DMS 273 treated with DMSO at 0.1 percent for 48 hours (cell line): ENCODE results near the gene ADGRD2.

Experiments used
- DNase-seq: peaks from one replicate; lab custom pipeline; 2025; lab: John Stamatoyannopoulos, UW

The ADGRD2 gene

GRCh38 chr9:124480621-124480981 is 30.4 kb downstream of the ADGRD2 start:
- no peak for DNase-seq

GRCh38 chr9:124481115-124481514 is 30.9 kb downstream of the ADGRD2 start:
- no peak for DNase-seq

DNA sequence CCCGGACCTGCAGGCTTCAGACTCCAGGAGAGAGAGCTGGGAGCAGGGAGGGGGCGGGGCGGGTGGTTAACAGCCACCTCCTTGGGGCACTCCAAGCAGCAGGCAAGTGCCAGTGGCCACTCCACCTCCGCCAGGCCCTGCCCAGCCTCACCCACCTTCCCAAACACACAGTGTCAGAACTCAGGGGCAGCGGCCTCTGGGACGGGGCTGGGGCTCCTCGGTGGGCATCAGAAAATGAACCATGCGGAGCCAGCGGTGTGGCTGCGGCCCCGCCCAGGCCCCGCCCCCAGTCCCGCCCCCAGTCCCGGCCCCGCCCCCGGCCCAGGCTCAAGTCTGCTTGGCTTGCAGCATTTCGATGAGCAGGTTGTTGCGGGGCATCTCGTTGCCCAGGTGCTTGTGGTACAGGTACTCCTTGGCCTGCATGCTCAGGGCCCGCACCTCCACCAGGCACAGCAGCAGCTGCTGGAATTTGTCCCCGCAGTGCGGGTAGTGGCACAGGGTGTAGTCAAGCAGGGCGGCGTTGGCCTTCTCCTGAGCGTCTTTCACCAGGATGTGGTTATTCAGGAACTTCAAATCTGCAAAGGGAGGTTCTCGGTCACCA is 32.3 kb downstream of the ADGRD2 start:
- DNase-seq = no peak

- no peak for DNase-seq
These were observed 33.2 kb downstream of the ADGRD2 start for GRCh38 chr9:124483481-124483880.

DNA sequence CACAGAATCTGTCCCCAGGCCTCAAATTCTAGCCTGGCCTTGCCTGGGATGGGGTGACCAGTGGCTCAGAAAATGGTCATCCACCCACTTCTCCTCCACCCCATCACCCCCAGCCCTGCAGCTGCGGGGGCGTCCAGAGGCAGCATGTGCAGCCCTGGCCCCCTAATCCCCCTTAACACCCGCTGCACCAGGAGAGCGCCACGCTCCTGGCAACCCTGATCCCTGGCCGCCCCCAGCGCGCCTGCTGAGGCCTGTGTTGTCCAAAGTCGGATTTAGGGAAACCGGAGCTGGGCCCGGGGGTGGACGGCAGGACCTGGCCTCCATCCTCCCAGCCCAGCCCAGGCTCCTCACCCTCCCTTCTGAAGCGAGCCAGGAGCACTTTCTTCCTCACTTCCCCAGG is 35.0 kb downstream of the ADGRD2 start:
- no peak for DNase-seq

GRCh38 chr9:124485936-124486335 is 35.7 kb downstream of the ADGRD2 start:
- DNase-seq = no peak

GRCh38 chr9:124486778-124487259 is 36.6 kb downstream of the ADGRD2 start:
- no peak for DNase-seq

GRCh38 chr9:124487260-124488182 is 37.3 kb downstream of the ADGRD2 start:
- DNase-seq = no peak

- DNase-seq = no peak
These were observed 38.5 kb downstream of the ADGRD2 start for GRCh38 chr9:124488641-124489210.

DNA sequence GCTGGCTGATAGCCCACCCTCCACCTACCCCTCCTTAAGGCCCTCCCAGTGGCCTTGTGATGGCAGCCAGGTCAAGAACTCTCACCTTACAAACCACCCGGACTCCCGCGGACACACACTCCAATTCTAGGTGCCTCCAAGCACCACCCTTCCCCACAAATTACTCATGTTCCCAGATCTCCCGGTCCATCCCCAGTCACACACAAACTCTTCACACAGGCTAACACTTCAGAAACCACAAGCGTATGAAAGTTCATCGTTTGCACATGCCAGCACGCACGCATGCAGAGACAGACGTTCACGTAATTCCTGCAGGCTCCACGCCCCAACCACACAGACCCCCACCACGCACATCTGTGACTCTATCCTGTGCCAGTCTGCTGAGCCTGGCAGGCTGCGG is 39.0 kb downstream of the ADGRD2 start:
- DNase-seq = no peak

GRCh38 chr9:124490004-124490403 is 39.8 kb downstream of the ADGRD2 start:
- DNase-seq = no peak

DNA sequence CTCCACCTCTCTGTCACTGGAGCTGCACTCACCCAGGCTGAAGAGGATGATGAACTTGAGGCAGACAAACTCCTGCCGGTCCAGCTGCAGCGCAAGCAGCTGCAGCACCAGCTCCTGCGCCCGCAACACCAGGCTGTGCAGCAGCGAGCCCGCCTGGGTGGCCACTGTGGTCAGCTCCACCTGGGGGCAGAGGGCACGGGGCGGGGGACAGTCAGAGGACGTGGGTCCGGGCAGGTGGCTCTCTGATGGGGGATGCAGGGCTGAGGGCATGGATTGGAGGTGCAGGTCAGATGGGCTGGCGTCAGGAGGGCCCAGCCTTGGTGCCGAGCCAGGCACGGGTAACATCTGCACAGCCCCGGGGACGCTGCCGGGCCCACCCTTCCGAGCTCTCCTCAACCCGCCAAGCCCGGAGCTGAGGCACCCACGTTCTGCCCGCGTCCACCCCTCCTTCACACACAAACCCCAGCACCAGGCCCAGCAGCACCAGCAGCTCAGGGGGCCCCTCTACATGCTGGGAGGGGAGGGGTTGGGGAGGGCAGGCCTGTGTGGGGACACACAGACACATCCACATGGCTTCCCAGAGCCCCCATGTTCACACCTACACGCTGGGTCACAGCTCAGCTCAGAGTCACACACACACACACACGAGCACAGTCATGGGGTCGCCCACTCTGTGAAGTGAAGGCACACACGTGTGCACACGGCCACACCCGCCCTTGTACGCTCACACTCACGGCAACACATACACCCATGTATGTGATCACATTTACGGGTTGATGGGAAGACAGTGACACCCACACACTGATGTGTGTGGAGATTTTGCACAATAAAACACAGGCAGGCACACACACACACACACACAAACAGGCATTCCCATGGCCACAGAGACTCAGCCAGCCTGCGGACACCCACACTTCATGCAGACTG is 41.1 kb downstream of the ADGRD2 start:
- no peak for DNase-seq

DNA sequence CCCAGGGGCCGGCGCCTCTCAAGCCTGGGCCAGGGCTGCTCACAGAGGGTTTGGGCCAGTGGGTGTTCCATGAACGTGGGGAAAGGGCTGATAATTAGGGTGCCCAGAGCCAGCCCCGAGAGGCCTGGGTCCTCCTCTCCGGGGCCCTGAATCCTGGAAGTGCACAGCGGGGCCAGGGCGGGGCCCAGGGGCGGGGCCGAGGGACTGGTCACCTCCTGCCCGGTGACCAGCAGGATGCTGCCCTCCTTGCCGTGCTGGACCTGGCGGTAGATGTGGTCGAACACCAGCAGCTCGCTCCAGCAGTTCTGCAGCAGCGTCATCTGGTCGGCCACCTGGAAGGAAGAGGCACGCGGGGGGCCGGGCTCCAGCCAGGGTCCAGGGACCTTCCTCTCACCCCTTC is 42.6 kb downstream of the ADGRD2 start:
- no peak for DNase-seq

DNA sequence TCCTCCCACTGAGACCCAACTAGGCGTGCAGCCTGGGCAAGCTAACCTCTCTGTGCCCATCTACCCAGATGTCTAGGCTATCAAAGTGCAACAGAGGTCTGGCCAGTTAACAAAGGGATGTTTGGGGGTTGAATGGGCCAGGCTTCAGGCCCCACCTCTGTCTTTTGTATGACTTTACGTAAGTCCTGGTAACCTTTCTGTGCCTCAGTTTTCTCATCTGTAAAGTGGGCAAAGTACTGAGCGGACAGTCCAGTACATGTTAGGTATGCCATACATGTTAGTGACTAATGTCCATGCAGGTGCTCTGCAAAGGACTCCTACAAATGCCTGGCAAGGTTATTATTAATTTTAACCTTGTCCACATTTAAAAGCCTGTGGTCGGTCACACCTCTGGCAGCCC is 43.0 kb downstream of the ADGRD2 start:
- no peak for DNase-seq

DNA sequence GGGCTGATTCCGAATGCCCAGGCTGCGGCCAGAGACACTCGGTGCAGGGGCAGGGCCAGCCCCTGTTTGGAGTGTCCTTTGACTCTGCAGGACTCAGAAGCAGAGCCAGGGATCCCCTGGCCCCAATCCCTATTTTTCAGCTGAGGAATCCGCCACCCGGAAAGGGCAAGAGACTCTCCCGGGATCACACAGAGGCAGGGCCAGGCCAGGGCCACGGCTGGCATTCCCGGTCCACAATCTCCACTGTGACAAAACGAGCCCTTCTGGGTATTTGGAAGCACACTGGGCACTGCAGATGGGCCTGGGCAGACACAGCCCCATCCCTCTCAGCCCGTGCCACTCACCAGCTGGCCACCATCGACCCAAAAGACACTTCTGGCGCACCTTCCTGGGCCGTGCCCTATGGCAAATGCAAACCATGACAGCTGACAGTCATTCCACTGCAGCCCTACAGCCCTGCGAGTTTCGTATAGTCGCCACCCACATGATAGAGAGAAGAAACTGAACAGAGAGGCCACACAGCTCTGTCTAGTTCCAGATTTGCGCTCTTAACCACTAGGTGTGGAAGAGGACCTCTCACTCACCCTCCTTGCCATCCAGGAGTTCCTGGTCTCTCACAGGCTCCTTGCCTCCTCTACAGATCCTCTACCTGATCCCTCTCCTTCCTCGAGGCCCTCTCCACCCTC is 43.7 kb downstream of the ADGRD2 start:
- no peak for DNase-seq

- DNase-seq = no peak
These were observed 45.1 kb downstream of the ADGRD2 start for GRCh38 chr9:124495126-124496074.

DNA sequence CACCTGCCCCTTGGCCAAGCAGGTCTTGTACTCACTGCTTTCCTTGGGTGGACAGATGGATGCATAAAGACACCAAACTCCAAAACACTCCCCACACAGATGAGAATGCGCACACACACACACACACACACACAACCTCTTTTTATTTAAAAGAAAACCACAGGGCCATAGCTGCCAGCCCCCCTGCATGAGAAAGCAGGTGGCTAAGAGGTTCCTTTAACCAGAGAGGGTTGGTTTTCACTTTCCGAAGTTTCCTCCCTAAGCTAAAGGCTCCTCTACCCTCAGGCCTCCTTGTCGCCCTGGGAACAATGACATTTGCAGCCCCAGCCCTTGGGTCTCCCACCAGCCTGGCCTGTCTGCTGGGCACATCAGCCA is 45.8 kb downstream of the ADGRD2 start:
- DNase-seq = no peak

GRCh38 chr9:124496463-124496862 is 46.2 kb downstream of the ADGRD2 start:
- DNase-seq = no peak

- no peak for DNase-seq
These were observed 47.2 kb downstream of the ADGRD2 start for GRCh38 chr9:124497441-124497840.

DNA sequence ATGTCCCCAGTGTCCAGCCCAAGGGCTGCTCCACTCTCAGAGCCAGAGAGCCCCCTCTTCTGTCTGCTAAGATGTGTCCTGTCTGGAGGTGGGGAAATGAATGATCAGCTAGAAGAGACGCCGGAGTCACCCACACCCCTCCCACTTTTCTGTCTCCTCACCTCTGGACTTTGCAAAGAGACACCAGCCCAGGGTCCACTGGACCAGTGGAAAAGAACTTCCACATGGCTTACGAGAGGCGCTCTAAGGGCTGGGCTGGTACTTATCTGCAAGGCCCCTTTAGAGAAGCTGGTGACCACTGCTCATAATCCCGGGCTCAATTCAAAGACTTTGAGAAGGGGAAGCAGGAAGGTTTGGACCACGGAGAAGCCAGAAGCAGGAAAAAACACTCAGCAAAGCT is 47.8 kb downstream of the ADGRD2 start:
- DNase-seq = no peak
